Cardiac fibroblast (primary cell): ENCODE results near the gene TTC38.

Experiments used
- DNase-seq, 2 donors: peaks; one replicate each; pipeline versions ENCODE4 v3.0.0 to v3.0.0-alpha.2; 2010; ENCODE audit warnings: low read depth in 2 of 2
- H3K4me3 ChIP-seq, 2 donors: replicated peaks in 1 of 2; 1 replicate in 1 of 2; 2 replicates in 1 of 2; pipeline ENCODE4 v1.5.1; 2011; ENCODE audit warnings: low read depth in 2 of 2, low read length in 2 of 2, mild to moderate bottlenecking in 2 of 2, moderate library complexity in 1 of 2
- CTCF ChIP-seq: IDR thresholded peaks from one replicate; pipeline ENCODE4 v1.5.1; 2011; ENCODE audit warnings: low read depth, mild to moderate bottlenecking, low read length, inconsistent platforms

TTC38 gene

GRCh38 chr22:46238541-46238940, 29.3 kb upstream of the TTC38 start:
- no peak overlapping the region for H3K4me3 ChIP-seq
- DNase-seq, result no peak
- TF ChIP-seq CTCF, result no peak

- no peak overlapping the region for H3K4me3 ChIP-seq
- no peak for DNase-seq
- TF ChIP-seq CTCF, result no peak
Measured at GRCh38 chr22:46239261-46240048, 28.4 kb upstream of the TTC38 start.

GRCh38 chr22:46240073-46240472, 27.7 kb upstream of the TTC38 start:
- DNase-seq, result no peak
- H3K4me3 ChIP-seq, result no peak overlapping the region
- no peak for TF ChIP-seq CTCF

- no peak for DNase-seq
Measured at GRCh38 chr22:46240506-46240905, 27.3 kb upstream of the TTC38 start.

GRCh38 chr22:46240907-46241306, 26.9 kb upstream of the TTC38 start:
- no peak overlapping the region for H3K4me3 ChIP-seq
- TF ChIP-seq CTCF, result no peak
- no peak for DNase-seq

More at GRCh38 chr22:46240506-46240905, 27.3 kb upstream of the TTC38 start:
- TF ChIP-seq CTCF, result no peak
- H3K4me3 ChIP-seq, result no peak overlapping the region

GRCh38 chr22:46241396-46242007, 26.3 kb upstream of the TTC38 start:
- H3K4me3 ChIP-seq, result no peak overlapping the region
- DNase-seq, result no peak
- TF ChIP-seq CTCF, result no peak

GRCh38 chr22:46242076-46242475, 25.7 kb upstream of the TTC38 start:
- no peak for DNase-seq
- no peak for TF ChIP-seq CTCF
- H3K4me3 ChIP-seq, result no peak overlapping the region
